Measurements from ENCODE around the gene IDUA.

Gene IDUA

GRCh38 chr4:999882-1000425 is 13.1 kb downstream of the IDUA start:
- Histone ChIP-seq H3K4me1 (ENCODE audit: control extremely low read depth in 1 of 4, control insufficient read depth in 4 of 4, insufficient read depth in 4 of 4, low read length in 3 of 4) (peaks cover 0 to 28% (median 18%) of the 10 kb centered on the region in 4 experiments), H3K27ac (ENCODE audit: insufficient read depth in 1 of 2, low read depth in 1 of 2, low read length in 2 of 2, poor library complexity in 1 of 2, severe bottlenecking in 2 of 2) (no peak overlapping the region), H3K27me3 (replicated peaks in 2 of 5; ENCODE audit: control insufficient read depth in 4 of 5, insufficient read depth in 5 of 5, low read length in 4 of 5) (peaks cover 0 to 94% (median 28%) of the 10 kb centered on the region in 5 experiments), H3K36me3 (ENCODE audit: control insufficient read depth in 4 of 4, insufficient read depth in 4 of 4, low read length in 3 of 4) (no peaks in the 10 kb centered on the region), H3K9me3 (ENCODE audit: control extremely low read depth in 1 of 5, control insufficient read depth in 4 of 5, insufficient read depth in 2 of 5, low read depth in 1 of 5, low read length in 4 of 5) (no peaks in the 10 kb centered on the region), H3K4me3 (ENCODE audit: control insufficient read depth in 1 of 7, extremely low read depth in 1 of 7, insufficient read depth in 4 of 7, low read depth in 2 of 7, low read length in 6 of 7) (no peak overlapping the region)
- ChIA-PET POLR2A (no interaction called here), CTCF (no interaction called here)
- WGBS (ENCODE audit: insufficient coverage), result 74% methylated on average over 14 of the region's 18 CpGs
- no peak for DNase-seq

DNA sequence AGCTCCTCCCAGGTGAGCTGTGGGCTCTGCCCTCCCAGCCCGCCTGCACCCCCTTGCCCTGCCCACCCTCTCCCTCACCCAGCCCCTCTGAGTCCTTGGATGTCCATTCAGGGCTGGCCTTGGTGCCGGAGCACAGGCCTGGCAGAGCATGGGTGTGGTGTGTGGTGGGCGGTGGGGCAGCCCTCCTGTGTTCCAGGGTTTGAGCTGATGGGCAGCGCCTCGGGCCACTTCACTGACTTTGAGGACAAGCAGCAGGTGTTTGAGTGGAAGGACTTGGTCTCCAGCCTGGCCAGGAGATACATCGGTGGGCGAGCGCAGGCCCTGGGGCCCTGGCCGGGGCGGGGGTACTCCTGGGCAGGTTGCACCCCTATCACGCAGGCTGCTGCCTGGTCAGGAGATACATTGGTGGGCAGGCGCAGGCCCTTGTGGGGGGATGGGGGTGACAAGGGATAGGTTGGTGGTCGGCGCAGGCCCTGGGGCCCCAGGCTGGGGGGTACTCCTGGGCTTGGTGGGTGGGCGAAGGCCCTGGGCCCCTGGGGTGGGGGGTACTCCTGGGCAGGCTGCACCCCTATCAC is 13.9 kb downstream of the IDUA start:
- CTCF ChIA-PET, result no interaction called here

DNA sequence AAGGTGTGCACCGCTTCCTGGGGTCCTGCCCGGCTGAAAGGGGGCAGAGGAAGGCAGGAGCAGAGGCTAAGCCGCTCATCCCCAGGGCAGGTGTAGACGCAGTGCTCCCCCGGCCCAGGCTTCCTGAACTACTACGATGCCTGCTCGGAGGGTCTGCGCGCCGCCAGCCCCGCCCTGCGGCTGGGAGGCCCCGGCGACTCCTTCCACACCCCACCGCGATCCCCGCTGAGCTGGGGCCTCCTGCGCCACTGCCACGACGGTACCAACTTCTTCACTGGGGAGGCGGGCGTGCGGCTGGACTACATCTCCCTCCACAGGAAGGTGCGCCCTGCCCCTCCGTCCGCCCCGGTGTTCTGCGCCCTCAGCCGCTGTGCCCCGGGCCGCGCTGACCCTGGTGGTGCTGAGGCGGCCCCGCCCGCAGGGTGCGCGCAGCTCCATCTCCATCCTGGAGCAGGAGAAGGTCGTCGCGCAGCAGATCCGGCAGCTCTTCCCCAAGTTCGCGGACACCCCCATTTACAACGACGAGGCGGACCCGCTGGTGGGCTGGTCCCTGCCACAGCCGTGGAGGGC is 14.8 kb downstream of the IDUA start:
- peaks cover under 1 to 93% (median 33%) of the 10 kb centered on the region in 5 experiments for H3K27me3 ChIP-seq (replicated peaks in 2 of 5; ENCODE audit: control insufficient read depth in 4 of 5, insufficient read depth in 5 of 5, low read length in 4 of 5)
- peak overlapping the region in 1 of 7 experiments; percentile 43 for H3K4me3 ChIP-seq (ENCODE audit: control insufficient read depth in 1 of 7, extremely low read depth in 1 of 7, insufficient read depth in 4 of 7, low read depth in 2 of 7, low read length in 6 of 7)
- peaks cover 0 to 4% (median 2%) of the 10 kb centered on the region in 5 experiments for H3K9me3 ChIP-seq (ENCODE audit: control extremely low read depth in 1 of 5, control insufficient read depth in 4 of 5, insufficient read depth in 2 of 5, low read depth in 1 of 5, low read length in 4 of 5)
- H3K27ac ChIP-seq (ENCODE audit: insufficient read depth in 1 of 2, low read depth in 1 of 2, low read length in 2 of 2, poor library complexity in 1 of 2, severe bottlenecking in 2 of 2), result no peak overlapping the region
- WGBS (ENCODE audit: insufficient coverage), result 21% methylated on average over 48 of the region's 48 CpGs
- ChIA-PET POLR2A (no interaction called here), CTCF (interaction anchor here (1.0 kb wide), 1 partner anchor 15 kb away, joined by 3 read pairs; the partner anchor contains the start of gene IDUA)
- H3K4me1 ChIP-seq (ENCODE audit: control extremely low read depth in 1 of 4, control insufficient read depth in 4 of 4, insufficient read depth in 4 of 4, low read length in 3 of 4), result peaks cover 0 to 28% (median 18%) of the 10 kb centered on the region in 4 experiments
- H3K36me3 ChIP-seq (ENCODE audit: control insufficient read depth in 4 of 4, insufficient read depth in 4 of 4, low read length in 3 of 4), result no peaks in the 10 kb centered on the region
- no peak for DNase-seq

More for the DNA sequence above, 13.9 kb downstream of the IDUA start:
- Histone ChIP-seq H3K4me1 (ENCODE audit: control extremely low read depth in 1 of 4, control insufficient read depth in 4 of 4, insufficient read depth in 4 of 4, low read length in 3 of 4) (peaks cover 0 to 28% (median 18%) of the 10 kb centered on the region in 4 experiments), H3K9me3 (ENCODE audit: control extremely low read depth in 1 of 5, control insufficient read depth in 4 of 5, insufficient read depth in 2 of 5, low read depth in 1 of 5, low read length in 4 of 5) (no peaks in the 10 kb centered on the region), H3K27ac (ENCODE audit: insufficient read depth in 1 of 2, low read depth in 1 of 2, low read length in 2 of 2, poor library complexity in 1 of 2, severe bottlenecking in 2 of 2) (no peak overlapping the region), H3K27me3 (replicated peaks in 2 of 5; ENCODE audit: control insufficient read depth in 4 of 5, insufficient read depth in 5 of 5, low read length in 4 of 5) (peaks cover 0 to 96% (median 33%) of the 10 kb centered on the region in 5 experiments), H3K4me3 (ENCODE audit: control insufficient read depth in 1 of 7, extremely low read depth in 1 of 7, insufficient read depth in 4 of 7, low read depth in 2 of 7, low read length in 6 of 7) (no peak overlapping the region), H3K36me3 (ENCODE audit: control insufficient read depth in 4 of 4, insufficient read depth in 4 of 4, low read length in 3 of 4) (no peaks in the 10 kb centered on the region)
- POLR2A ChIA-PET, result no interaction called here
- 93% methylated on average over 8 of the region's 15 CpGs for WGBS (ENCODE audit: insufficient coverage)
- no peak for DNase-seq

DNA sequence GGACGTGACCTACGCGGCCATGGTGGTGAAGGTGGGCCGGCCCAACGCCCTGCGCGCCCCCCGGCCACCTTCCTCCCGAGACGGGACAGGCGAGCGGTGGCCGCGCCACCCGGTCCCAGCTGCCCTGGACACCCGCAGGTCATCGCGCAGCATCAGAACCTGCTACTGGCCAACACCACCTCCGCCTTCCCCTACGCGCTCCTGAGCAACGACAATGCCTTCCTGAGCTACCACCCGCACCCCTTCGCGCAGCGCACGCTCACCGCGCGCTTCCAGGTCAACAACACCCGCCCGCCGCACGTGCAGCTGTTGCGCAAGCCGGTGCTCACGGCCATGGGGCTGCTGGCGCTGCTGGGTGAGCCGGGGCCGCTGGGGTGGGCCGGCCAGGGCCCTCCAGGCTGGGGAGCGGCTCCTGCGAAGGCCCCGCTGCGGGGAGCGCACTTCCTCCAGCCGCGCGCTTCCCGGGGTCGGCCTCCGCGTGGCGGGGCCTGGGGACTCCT is 15.3 kb downstream of the IDUA start:
- H3K4me1 ChIP-seq (ENCODE audit: control extremely low read depth in 1 of 4, control insufficient read depth in 4 of 4, insufficient read depth in 4 of 4, low read length in 3 of 4), result peaks cover 0 to 26% (median 16%) of the 10 kb centered on the region in 4 experiments
- CTCF ChIA-PET, result interaction anchor here (1.0 kb wide), 1 partner anchor 15 kb away, joined by 3 read pairs; the partner anchor contains the start of gene IDUA
- H3K27me3 ChIP-seq (replicated peaks in 2 of 5; ENCODE audit: control insufficient read depth in 4 of 5, insufficient read depth in 5 of 5, low read length in 4 of 5), result peaks cover 5 to 94% (median 35%) of the 10 kb centered on the region in 5 experiments
- no peaks in the 10 kb centered on the region for H3K36me3 ChIP-seq (ENCODE audit: control insufficient read depth in 4 of 4, insufficient read depth in 4 of 4, low read length in 3 of 4)
- DNase-seq, result peak; percentile 38 to 73 (median 73)
- peak overlapping the region in 3 of 7 experiments; percentile 11 to 43 (median 32) for H3K4me3 ChIP-seq (ENCODE audit: control insufficient read depth in 1 of 7, extremely low read depth in 1 of 7, insufficient read depth in 4 of 7, low read depth in 2 of 7, low read length in 6 of 7)
- peaks cover 0 to 8% (median 5%) of the 10 kb centered on the region in 5 experiments for H3K9me3 ChIP-seq (ENCODE audit: control extremely low read depth in 1 of 5, control insufficient read depth in 4 of 5, insufficient read depth in 2 of 5, low read depth in 1 of 5, low read length in 4 of 5)
- POLR2A ChIA-PET, result no interaction called here
- H3K27ac ChIP-seq (ENCODE audit: insufficient read depth in 1 of 2, low read depth in 1 of 2, low read length in 2 of 2, poor library complexity in 1 of 2, severe bottlenecking in 2 of 2), result no peak overlapping the region
- 5% methylated on average over 46 of the region's 54 CpGs for WGBS (ENCODE audit: insufficient coverage)

DNA sequence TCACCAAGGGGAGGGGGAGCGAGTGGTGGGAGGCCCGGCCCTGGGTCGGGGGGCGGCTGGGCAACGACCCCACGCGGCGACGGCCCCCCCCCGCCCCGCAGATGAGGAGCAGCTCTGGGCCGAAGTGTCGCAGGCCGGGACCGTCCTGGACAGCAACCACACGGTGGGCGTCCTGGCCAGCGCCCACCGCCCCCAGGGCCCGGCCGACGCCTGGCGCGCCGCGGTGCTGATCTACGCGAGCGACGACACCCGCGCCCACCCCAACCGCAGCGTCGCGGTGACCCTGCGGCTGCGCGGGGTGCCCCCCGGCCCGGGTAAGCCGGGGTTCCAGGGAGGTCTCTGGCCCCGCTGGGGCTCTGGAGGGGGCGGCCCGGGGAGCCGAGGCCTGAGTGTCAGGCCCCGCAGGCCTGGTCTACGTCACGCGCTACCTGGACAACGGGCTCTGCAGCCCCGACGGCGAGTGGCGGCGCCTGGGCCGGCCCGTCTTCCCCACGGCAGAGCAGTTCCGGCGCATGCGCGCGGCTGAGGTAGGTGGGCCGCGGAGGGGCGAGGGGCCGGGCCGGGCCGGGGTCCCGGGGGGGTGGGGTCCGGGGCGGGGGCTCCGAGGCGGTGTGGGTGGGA is 15.9 kb downstream of the IDUA start:
- CTCF ChIA-PET, result interaction anchor here (1.0 kb wide), 1 partner anchor 16 kb away, joined by 3 read pairs; the partner anchor contains the start of gene IDUA
- Histone ChIP-seq H3K4me3 (ENCODE audit: control insufficient read depth in 1 of 7, extremely low read depth in 1 of 7, insufficient read depth in 4 of 7, low read depth in 2 of 7, low read length in 6 of 7) (peak overlapping the region in 1 of 7 experiments; percentile 43), H3K36me3 (ENCODE audit: control insufficient read depth in 4 of 4, insufficient read depth in 4 of 4, low read length in 3 of 4) (no peaks in the 10 kb centered on the region), H3K27me3 (replicated peaks in 2 of 5; ENCODE audit: control insufficient read depth in 4 of 5, insufficient read depth in 5 of 5, low read length in 4 of 5) (peaks cover 6 to 94% (median 37%) of the 10 kb centered on the region in 5 experiments), H3K4me1 (ENCODE audit: control extremely low read depth in 1 of 4, control insufficient read depth in 4 of 4, insufficient read depth in 4 of 4, low read length in 3 of 4) (peaks cover 0 to 21% (median 11%) of the 10 kb centered on the region in 4 experiments), H3K27ac (ENCODE audit: insufficient read depth in 1 of 2, low read depth in 1 of 2, low read length in 2 of 2, poor library complexity in 1 of 2, severe bottlenecking in 2 of 2) (no peak overlapping the region), H3K9me3 (ENCODE audit: control extremely low read depth in 1 of 5, control insufficient read depth in 4 of 5, insufficient read depth in 2 of 5, low read depth in 1 of 5, low read length in 4 of 5) (peaks cover 0 to 8% (median 5%) of the 10 kb centered on the region in 5 experiments)
- 3% methylated on average over 35 of the region's 75 CpGs for WGBS (ENCODE audit: insufficient coverage)
- POLR2A ChIA-PET, result no interaction called here
- DNase-seq, result no peak

- no peak for DNase-seq
- Histone ChIP-seq H3K27me3 (replicated peaks in 2 of 5; ENCODE audit: control insufficient read depth in 4 of 5, insufficient read depth in 5 of 5, low read length in 4 of 5) (peaks cover 6 to 94% (median 37%) of the 10 kb centered on the region in 5 experiments), H3K9me3 (ENCODE audit: control extremely low read depth in 1 of 5, control insufficient read depth in 4 of 5, insufficient read depth in 2 of 5, low read depth in 1 of 5, low read length in 4 of 5) (peaks cover 0 to 8% (median 5%) of the 10 kb centered on the region in 5 experiments), H3K4me3 (ENCODE audit: control insufficient read depth in 1 of 7, extremely low read depth in 1 of 7, insufficient read depth in 4 of 7, low read depth in 2 of 7, low read length in 6 of 7) (no peak overlapping the region), H3K4me1 (ENCODE audit: control extremely low read depth in 1 of 4, control insufficient read depth in 4 of 4, insufficient read depth in 4 of 4, low read length in 3 of 4) (peaks cover 0 to 17% (median 11%) of the 10 kb centered on the region in 4 experiments), H3K27ac (ENCODE audit: insufficient read depth in 1 of 2, low read depth in 1 of 2, low read length in 2 of 2, poor library complexity in 1 of 2, severe bottlenecking in 2 of 2) (no peak overlapping the region), H3K36me3 (ENCODE audit: control insufficient read depth in 4 of 4, insufficient read depth in 4 of 4, low read length in 3 of 4) (no peaks in the 10 kb centered on the region)
- POLR2A ChIA-PET, result no interaction called here
- CTCF ChIA-PET, result no interaction called here
- 39% methylated on average over 33 of the region's 63 CpGs for WGBS (ENCODE audit: insufficient coverage)
Measured at GRCh38 chr4:1003271-1004070, 16.6 kb downstream of the IDUA start.

All from common myeloid progenitor, CD34-positive (primary cell).